Keratinocyte (primary cell): ENCODE data around the gene TMPRSS3.

ENCODE experiments used
- EZH2 ChIP-seq: IDR thresholded peaks from one replicate; pipeline ENCODE4 v1.6.1; 2012; ENCODE audit warnings: inconsistent platforms, mild to moderate bottlenecking, low read length, moderate library complexity
- TF ChIP-seq, protein P1 (sequence below), 3 experiments: IDR thresholded peaks in 1 of 3; conservative IDR thresholded peaks in 1 of 3; optimal IDR thresholded peaks in 1 of 3; 2 replicates in 2 of 3; 3 replicates in 1 of 3; pipeline versions ENCODE3 to v1.5.1; 2011; ENCODE audit warnings: low read length in 3 of 3, mild to moderate bottlenecking in 3 of 3, moderate library complexity in 2 of 3, control low read depth in 1 of 3, inconsistent platforms in 1 of 3; ENCODE audit not compliant: insufficient read depth in 2 of 3; ENCODE audit errors: extremely low read depth in 1 of 3

GRCh38 chr21:42383331-42383730 is 12.5 kb downstream of the TMPRSS3 start:
- TF ChIP-seq, protein P1, sequence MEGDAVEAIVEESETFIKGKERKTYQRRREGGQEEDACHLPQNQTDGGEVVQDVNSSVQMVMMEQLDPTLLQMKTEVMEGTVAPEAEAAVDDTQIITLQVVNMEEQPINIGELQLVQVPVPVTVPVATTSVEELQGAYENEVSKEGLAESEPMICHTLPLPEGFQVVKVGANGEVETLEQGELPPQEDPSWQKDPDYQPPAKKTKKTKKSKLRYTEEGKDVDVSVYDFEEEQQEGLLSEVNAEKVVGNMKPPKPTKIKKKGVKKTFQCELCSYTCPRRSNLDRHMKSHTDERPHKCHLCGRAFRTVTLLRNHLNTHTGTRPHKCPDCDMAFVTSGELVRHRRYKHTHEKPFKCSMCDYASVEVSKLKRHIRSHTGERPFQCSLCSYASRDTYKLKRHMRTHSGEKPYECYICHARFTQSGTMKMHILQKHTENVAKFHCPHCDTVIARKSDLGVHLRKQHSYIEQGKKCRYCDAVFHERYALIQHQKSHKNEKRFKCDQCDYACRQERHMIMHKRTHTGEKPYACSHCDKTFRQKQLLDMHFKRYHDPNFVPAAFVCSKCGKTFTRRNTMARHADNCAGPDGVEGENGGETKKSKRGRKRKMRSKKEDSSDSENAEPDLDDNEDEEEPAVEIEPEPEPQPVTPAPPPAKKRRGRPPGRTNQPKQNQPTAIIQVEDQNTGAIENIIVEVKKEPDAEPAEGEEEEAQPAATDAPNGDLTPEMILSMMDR (optimal IDR thresholded peaks at IDR 0.05 in 1 of 3, IDR thresholded peaks at IDR 0.05 in 1 of 3, conservative IDR thresholded peaks at IDR 0.05 in 1 of 3; ENCODE audit: extremely low read depth in 1 of 3, insufficient read depth in 2 of 3, low read length in 3 of 3) = no peak
- TF ChIP-seq EZH2 = no peak
